Measurements from ENCODE around the gene USH2A. TPM values are rescaled to one million over a fixed set of nuclear protein-coding genes. Genes with fewer than 3 reads are reported as not detected.
"Not testable (repeated sequence)": the region's sequence is repeated elsewhere in the genome, so short reads cannot be mapped to it uniquely, and the experiment has no call there.

Gene USH2A
- polyA plus RNA-seq, 1 donor, result 0.38 TPM

DNA sequence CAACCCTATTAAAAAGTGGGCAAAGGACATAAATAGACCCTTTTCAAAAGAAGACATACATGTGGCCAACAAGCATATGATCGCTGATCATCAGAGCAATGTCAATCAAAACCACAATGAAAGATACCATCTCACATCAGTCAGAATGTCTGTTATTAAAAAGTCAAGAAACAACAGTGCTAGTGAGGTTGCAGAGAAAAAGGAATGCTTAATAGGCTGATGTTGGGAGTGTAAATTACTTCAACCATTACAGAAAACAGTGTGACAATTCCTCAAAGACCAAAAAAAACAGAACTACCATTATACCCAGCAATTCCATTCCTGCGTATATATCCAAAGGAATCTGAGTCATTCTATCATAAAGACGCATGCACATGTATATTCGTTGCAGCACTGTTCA, 13.2 kb downstream of the USH2A start:
- DNase-seq, result no peak

DNA sequence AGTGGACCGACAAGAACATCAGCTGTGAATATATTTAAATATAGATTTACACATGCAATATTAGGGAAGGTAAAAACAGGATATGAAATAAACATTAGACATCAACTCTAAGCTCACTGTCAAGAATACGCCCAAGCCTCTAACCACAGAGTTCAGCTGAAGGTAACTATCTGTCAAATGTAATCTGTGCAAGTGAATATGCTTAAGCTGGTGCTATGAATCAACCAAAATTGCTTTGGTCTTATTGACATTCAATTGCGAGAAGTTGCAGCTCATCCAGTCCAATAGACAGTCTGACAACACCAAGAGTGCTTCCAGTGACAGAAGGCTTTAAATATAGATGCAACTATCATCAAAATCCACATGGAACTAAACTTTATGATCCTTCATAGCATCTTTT, 32.3 kb downstream of the USH2A start:
- no peak for DNase-seq

DNA sequence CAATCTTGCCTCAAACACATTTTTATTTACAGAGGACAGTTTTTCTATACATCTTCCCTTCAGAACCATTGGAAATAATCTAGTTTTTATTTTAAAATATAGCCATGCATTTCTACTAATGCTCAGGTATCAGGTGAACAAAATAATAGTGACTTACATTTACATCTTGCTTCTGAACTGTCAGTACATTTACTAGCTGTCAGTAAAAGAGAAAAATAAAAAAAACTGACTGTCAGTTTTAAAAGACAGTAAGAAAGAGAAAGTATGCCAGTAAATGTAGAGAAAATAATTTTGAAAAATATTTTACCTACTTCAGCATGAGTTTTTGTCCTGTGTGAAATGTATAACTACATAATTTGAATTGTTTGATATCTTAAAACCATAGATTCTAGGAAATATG, 33.5 kb downstream of the USH2A start:
- no peak for DNase-seq

- no peak for DNase-seq
These were observed 34.7 kb downstream of the USH2A start for GRCh38 chr1:216388558-216388957.

- no peak for DNase-seq
These were observed 35.5 kb downstream of the USH2A start for GRCh38 chr1:216387782-216388181.

DNA sequence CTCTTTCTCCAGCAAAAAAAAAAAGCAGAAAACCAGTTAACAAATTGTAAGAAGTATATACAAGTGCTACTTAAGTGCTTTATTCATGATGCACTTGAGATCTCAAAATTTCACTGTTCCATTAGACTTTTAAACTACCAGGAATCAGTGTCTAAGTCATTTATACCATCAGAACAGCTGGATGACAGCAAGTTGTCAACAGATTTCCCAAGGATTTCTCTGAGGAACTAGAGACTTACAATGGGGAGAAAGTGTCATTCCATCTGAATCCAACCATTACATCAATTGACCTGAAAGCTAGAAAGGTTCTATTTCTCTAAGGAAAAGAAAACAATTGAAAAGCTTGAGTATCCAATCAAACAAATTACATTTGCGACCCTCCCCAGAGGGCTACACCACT, 43.8 kb downstream of the USH2A start:
- DNase-seq, result no peak

DNA sequence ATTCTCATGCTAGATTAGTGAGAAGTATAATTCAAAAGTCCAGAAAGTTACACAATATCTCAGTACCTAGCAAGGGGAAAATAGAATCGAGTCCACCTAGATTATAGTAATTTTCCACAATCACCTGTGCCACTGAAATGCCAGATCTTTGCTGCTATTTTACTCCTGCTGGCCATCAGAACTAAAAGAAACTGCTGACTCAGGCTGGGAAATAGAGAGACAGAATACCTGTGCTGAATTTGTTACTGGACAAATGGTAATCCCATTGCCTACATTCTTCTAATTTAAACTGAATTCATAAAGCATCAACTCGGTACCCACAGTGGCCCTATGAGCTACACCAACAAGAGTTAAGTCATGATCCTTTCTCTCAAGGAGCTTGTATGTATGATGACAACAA, 55.0 kb downstream of the USH2A start:
- DNase-seq, result no peak

- no peak for DNase-seq
These were observed 56.3 kb downstream of the USH2A start for GRCh38 chr1:216366979-216367378.

GRCh38 chr1:216356945-216357344, 66.3 kb downstream of the USH2A start:
- no peak for DNase-seq

GRCh38 chr1:216350186-216350585, 73.1 kb downstream of the USH2A start:
- no peak for DNase-seq

DNA sequence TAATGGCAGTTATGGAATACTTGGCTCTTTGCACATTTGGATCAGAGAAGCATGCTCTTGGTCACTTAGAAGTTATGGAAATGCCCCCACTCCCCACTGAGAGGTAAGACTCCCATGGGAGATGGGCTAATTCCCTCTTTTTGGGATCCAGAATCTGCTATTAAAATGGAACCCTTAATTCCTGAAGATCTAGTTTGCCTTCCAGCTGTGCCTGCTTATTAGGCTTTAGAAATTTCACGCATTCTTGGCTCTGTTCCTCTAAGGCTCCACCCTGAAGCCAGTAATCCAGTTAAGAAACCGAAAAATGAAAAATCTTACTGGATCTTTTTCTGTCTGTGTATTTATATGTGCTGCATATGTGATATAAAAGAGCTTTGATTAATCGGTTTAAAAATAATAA, 76.7 kb downstream of the USH2A start:
- no peak for DNase-seq

- not testable (repeated sequence) for DNase-seq
These were observed 82.7 kb downstream of the USH2A start for GRCh38 chr1:216340542-216340941.

DNA sequence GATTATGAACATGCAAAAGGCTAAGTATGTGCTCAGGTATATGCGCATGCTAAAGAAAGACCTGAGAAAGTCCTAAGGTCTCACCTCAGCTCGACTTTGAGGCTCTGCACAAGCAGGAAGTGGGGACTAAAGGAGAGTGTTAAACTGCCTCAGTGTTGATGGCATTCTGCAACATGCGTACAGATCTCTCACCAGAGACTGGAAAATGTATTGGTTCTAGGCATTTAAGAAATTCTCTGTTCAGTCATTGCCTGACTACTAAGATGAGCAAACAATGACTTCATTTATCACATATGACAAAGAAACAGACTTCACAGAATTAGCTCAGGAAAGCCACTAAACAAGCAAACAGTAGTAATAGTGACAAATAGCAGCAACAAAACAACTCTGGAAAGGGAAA, 90.8 kb downstream of the USH2A start:
- no peak for DNase-seq

DNA sequence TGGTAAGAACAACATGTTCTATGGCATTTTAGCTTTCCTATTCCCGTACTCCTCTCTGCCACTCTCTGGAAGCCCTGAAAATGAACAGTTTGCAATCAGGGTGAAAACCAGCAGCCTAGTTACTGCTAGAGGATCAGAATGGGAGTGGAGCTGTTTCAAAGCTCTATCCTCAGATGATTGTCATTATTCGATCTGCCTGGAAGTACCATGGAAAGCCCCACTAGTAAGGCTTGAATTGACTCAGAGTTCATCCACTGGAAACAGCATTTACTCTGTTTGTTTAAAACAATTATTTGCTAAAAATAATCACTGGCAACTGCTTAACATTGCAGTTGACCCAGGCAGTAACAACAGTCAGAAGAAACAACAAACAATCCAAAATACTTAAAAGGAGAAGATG, 91.2 kb downstream of the USH2A start:
- no peak for DNase-seq

- no peak for DNase-seq
These were observed 92.0 kb downstream of the USH2A start for GRCh38 chr1:216331211-216331610.

GRCh38 chr1:216330262-216330661, 93.0 kb downstream of the USH2A start:
- DNase-seq, result no peak

DNA sequence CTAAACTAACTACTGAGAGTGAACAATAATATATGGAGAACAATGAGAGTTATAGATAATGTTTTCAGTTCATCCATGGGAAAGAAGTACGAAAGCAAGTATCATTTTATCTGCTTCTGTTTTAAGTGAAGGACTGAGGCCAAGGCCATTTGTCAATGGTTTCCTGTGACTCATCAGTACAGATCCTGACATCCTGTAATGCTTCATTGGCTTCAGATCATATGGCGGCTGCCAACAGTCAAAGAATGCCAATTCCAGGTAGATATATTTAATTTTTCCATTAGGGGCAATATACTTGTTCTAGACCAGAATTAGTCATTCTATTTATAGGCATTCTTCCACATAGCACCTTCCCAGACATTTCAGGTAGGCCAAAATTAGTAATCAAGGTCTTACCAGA, 97.3 kb downstream of the USH2A start:
- no peak for DNase-seq

DNA sequence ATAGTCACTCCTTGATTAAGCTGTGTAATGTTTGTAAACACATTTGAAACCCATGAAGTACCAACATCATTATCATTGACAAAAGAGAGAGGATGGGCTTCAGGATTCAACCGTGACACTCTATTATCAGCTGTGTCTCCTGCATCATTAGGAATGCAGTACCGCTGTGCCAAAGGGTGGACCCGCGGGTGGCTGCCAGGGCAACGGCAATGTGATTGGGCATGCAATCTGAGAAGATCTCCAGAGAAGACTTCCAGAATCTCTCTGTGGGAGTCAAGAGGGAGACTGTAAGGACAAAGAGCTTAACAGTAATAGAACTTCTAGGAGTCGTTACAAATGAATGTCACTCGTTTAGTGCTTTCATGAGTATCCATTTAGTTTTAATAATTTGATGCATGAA, 97.9 kb downstream of the USH2A start:
- no peak for DNase-seq

- no peak for DNase-seq
These were observed 99.9 kb downstream of the USH2A start for GRCh38 chr1:216323344-216323743.

DNA sequence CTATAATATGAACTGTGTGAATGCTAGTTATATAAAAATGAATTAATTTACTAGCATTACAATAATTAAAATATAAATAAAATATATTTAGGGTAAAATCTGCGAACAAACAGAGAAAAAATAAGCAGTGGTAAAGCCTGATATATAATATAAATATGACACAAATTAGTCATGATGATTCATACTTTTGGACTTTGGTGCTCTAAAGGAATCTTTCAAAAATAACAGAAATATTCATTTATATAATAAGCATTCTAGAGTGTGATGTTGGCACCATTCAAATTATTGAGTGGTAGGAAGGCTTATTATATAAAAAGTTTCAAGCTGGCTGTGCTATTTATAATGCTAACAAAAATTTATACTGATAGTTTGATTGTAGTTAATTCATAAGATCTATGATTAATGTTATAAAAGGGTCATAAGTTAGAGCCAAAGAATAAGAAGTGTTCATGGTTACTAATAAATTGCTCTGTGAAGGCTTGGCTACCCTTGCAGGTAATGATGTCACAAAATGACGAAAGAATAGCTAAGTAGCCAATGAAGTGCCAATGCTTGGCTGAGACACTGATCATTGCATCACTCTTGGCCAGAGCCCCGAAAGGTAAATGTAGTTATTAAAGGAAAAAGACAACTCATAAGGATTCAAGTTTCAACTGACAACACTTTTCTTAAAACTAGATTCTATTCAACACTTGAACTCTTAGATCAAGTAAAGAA, 108.7 kb downstream of the USH2A start:
- DNase-seq, result no peak

DNA sequence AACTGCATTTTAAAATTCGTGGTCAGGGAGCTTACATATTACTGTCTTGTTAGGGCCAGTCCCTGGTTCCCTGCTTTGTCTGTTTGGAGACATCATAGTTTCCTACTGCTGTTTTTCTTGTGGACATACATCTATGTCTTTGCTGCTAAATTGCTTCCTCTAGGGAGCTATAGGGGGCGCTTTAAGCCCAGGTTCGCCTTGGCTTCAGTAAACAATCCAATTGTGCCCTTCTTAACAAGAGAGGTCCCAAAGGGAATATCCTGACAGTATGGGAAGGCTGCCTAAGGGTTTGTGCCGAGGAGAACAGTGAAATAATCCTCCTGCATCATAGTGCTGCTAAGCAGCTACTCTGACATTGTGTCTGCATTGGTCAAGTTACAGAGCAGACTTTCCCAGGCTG, 112.5 kb downstream of the USH2A start:
- peak; percentile 26 for DNase-seq

DNA sequence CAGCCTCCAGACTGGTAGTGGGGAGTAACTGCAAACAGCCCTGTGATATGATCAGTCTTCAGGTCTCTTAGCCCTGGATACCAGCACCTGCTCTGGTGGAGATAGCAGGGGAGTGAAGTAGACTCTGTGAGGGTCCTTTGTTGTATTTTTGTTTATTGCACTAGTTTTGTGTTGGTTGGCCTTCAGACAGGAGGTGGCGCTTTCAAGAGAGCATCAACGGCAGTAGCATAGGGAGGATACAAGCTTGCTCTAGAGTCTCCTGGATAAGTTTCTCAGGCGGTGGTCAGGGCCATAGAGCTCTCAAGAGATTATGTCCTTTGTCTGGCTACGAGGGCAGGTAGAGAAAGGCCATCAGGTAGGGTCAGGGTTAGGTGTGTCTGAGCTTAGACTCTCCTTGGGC, 116.4 kb downstream of the USH2A start:
- DNase-seq, result no peak

GRCh38 chr1:216303690-216304089, 119.6 kb downstream of the USH2A start:
- DNase-seq, result no peak

DNA sequence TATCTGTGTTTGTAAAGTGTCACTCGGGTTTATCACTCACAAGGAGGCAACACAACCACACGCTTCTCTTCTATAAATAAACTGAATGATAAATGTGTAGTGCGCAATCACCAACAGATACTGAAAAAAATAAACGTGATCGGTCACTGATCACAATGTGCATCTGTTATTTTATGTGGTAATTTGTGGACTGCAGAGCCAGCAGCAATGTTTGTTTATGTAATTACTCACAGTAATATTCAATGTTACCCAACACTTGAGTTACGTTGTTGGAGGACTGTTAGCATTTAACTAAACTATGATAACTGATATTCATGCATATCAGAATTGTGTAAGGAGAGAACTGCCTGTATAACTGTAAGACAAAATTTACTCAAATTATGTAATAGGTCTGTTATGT, 129.6 kb downstream of the USH2A start:
- no peak for DNase-seq

DNA sequence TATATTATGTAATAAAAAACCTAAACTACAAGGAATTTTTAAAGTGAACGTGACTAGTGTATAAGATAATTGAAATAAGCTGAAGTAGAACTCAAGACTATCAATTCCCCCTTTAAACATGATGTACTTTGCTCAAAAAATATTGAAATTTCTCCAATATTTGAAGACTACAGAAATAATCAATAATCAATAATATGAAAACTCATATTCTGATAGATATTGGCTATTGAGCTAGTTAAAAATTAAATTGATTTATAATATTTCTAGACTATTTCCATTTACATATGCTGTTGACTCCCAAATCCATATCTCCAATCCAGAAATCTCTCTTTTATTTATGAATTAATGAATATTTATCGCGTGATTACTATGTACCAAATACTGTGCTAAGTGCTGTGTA, 133.2 kb downstream of the USH2A start:
- no peak for DNase-seq
